Measurements from ENCODE around the gene EDN2. TPM values are rescaled to one million over a fixed set of nuclear protein-coding genes. Genes with fewer than 3 reads are reported as not detected.

Gene EDN2
- total RNA-seq, 3 donors from 2014 or later (not counting 1 experiment from before 2014, with no cell fraction given), result 0.29 to 0.93 (median 0.64) TPM

- Mint-ChIP-seq H3K36me3 (no peaks in the 10 kb centered on the region), H3K4me1 (peaks cover 10% of the 10 kb centered on the region in 2 donors), H3K4me3 (no peak overlapping the region), H3K27ac (no peak overlapping the region), H3K27me3 (ENCODE audit: low read depth in 2 of 2) (peaks cover 17 to 22% of the 10 kb centered on the region in 2 donors), H3K9me3 (no peaks in the 10 kb centered on the region)
- ATAC-seq, result no peak
- Histone ChIP-seq H3K27me3 (ENCODE audit: control insufficient read depth, insufficient read depth, low read length) (peaks cover 3% of the 10 kb centered on the region), H3K27ac (ENCODE audit: low read length) (no peak overlapping the region), H3K9me3 (ENCODE audit: control insufficient read depth, insufficient read depth, low read length) (no peaks in the 10 kb centered on the region), H3K4me1 (ENCODE audit: control insufficient read depth, insufficient read depth, low read length) (peaks cover 10% of the 10 kb centered on the region), H3K4me3 (ENCODE audit: low read length) (no peak overlapping the region), H3K36me3 (ENCODE audit: control insufficient read depth, insufficient read depth, low read length) (no peaks in the 10 kb centered on the region)
- no peak for DNase-seq
- WGBS (ENCODE audit: insufficient coverage), result 95% methylated on average over 2 of the region's 2 CpGs
- TF ChIP-seq CTCF (IDR thresholded peaks at IDR 0.05), result no peak
- intact Hi-C loops (cut with micrococcal nuclease), result no loop called here
Measured at GRCh38 chr1:41499591-41499990, 15.1 kb upstream of the EDN2 start.

GRCh38 chr1:41498804-41499203 is 14.3 kb upstream of the EDN2 start:
- no peak overlapping the region for H3K4me3 Mint-ChIP-seq
- no peaks in the 10 kb centered on the region for H3K36me3 Mint-ChIP-seq
- no peak for ATAC-seq
- DNase-seq, result no peak
- peaks cover 19 to 24% of the 10 kb centered on the region in 2 donors for H3K27me3 Mint-ChIP-seq (ENCODE audit: low read depth in 2 of 2)
- Histone ChIP-seq H3K4me1 (ENCODE audit: control insufficient read depth, insufficient read depth, low read length) (peaks cover 10% of the 10 kb centered on the region), H3K27ac (ENCODE audit: low read length) (no peak overlapping the region), H3K4me3 (ENCODE audit: low read length) (no peak overlapping the region), H3K27me3 (ENCODE audit: control insufficient read depth, insufficient read depth, low read length) (peaks cover 3% of the 10 kb centered on the region), H3K9me3 (ENCODE audit: control insufficient read depth, insufficient read depth, low read length) (no peaks in the 10 kb centered on the region), H3K36me3 (ENCODE audit: control insufficient read depth, insufficient read depth, low read length) (no peaks in the 10 kb centered on the region)
- TF ChIP-seq CTCF (IDR thresholded peaks at IDR 0.05), result no peak
- H3K27ac Mint-ChIP-seq, result no peak overlapping the region
- intact Hi-C loops (cut with micrococcal nuclease), result no loop called here
- no peaks in the 10 kb centered on the region for H3K9me3 Mint-ChIP-seq
- peaks cover 3 to 4% of the 10 kb centered on the region in 2 donors for H3K4me1 Mint-ChIP-seq
- 83% methylated on average over 12 of the region's 12 CpGs for WGBS (ENCODE audit: insufficient coverage)

GRCh38 chr1:41498391-41498790 is 13.9 kb upstream of the EDN2 start:
- DNase-seq (no peak), ATAC-seq (no peak)
- H3K4me1 ChIP-seq (ENCODE audit: control insufficient read depth, insufficient read depth, low read length), result peaks cover 10% of the 10 kb centered on the region
- no peak overlapping the region for H3K27ac ChIP-seq (ENCODE audit: low read length)
- H3K27me3 ChIP-seq (ENCODE audit: control insufficient read depth, insufficient read depth, low read length), result peaks cover 3% of the 10 kb centered on the region
- H3K27me3 Mint-ChIP-seq (ENCODE audit: low read depth in 2 of 2), result peaks cover 19 to 24% of the 10 kb centered on the region in 2 donors
- H3K9me3 Mint-ChIP-seq, result no peaks in the 10 kb centered on the region
- H3K4me3 Mint-ChIP-seq, result no peak overlapping the region
- no peaks in the 10 kb centered on the region for H3K36me3 Mint-ChIP-seq
- intact Hi-C loops (cut with micrococcal nuclease), result no loop called here
- no peak overlapping the region for H3K27ac Mint-ChIP-seq
- no peak overlapping the region for H3K4me3 ChIP-seq (ENCODE audit: low read length)
- TF ChIP-seq CTCF (IDR thresholded peaks at IDR 0.05), result no peak
- H3K36me3 ChIP-seq (ENCODE audit: control insufficient read depth, insufficient read depth, low read length), result no peaks in the 10 kb centered on the region
- 85% methylated on average over 5 of the region's 5 CpGs for WGBS (ENCODE audit: insufficient coverage)
- H3K9me3 ChIP-seq (ENCODE audit: control insufficient read depth, insufficient read depth, low read length), result no peaks in the 10 kb centered on the region
- peaks cover 3 to 4% of the 10 kb centered on the region in 2 donors for H3K4me1 Mint-ChIP-seq

- no peak overlapping the region for H3K4me3 ChIP-seq (ENCODE audit: low read length)
- DNase-seq, result no peak
- no peak for TF ChIP-seq CTCF (IDR thresholded peaks at IDR 0.05)
- H3K36me3 ChIP-seq (ENCODE audit: control insufficient read depth, insufficient read depth, low read length), result no peaks in the 10 kb centered on the region
- Mint-ChIP-seq H3K27me3 (ENCODE audit: low read depth in 2 of 2) (peaks cover 19 to 24% of the 10 kb centered on the region in 2 donors), H3K27ac (no peak overlapping the region), H3K36me3 (no peaks in the 10 kb centered on the region), H3K4me1 (peaks cover 3 to 4% of the 10 kb centered on the region in 2 donors), H3K9me3 (no peaks in the 10 kb centered on the region), H3K4me3 (no peak overlapping the region)
- H3K4me1 ChIP-seq (ENCODE audit: control insufficient read depth, insufficient read depth, low read length), result peaks cover 10% of the 10 kb centered on the region
- no peak for ATAC-seq
- 95% methylated on average over 7 of the region's 7 CpGs for WGBS (ENCODE audit: insufficient coverage)
- intact Hi-C loops (cut with micrococcal nuclease), result no loop called here
- H3K9me3 ChIP-seq (ENCODE audit: control insufficient read depth, insufficient read depth, low read length), result no peaks in the 10 kb centered on the region
- no peak overlapping the region for H3K27ac ChIP-seq (ENCODE audit: low read length)
- peaks cover 3% of the 10 kb centered on the region for H3K27me3 ChIP-seq (ENCODE audit: control insufficient read depth, insufficient read depth, low read length)
Measured at GRCh38 chr1:41497461-41498030, 13.1 kb upstream of the EDN2 start.
